Fibroblast of pulmonary artery (primary cell): Measurements from ENCODE around the gene B4GALT1.

ENCODE experiments used
- DNase-seq: peaks from one replicate; pipeline ENCODE4 v3.0.0-alpha.2; 2010; ENCODE audit warnings: low read depth
- H3K4me3 ChIP-seq: replicated peaks from 2 replicates; pipeline ENCODE4 v1.5.1; 2011; ENCODE audit warnings: low read depth, mild to moderate bottlenecking, control low read depth, low read length, moderate library complexity
- TF ChIP-seq, protein P1 (sequence below): IDR thresholded peaks from 2 replicates; pipeline ENCODE4 v1.5.1; 2011; ENCODE audit warnings: mild to moderate bottlenecking, control low read depth, low read length, inconsistent platforms; ENCODE audit errors: missing control alignments

B4GALT1 gene

DNA sequence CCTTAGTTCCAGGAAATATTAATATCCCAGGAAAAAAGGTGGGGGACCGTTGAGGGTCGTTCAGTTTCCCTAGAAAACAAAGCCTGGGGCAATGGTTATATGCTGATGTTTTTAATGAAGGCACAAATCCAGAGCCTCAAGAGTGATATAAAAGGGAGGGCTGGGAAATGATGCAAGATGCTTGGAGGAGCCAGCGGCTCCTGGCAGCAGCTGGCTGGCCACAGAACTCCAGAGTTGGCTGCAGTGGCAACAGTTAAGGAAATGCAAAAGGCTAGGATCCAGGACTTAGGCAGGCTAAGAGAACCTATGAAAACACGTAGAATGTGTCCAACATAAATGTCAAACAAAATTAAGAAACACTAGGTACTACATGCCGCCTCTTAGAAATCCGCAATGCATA lies 31.0 kb upstream of the B4GALT1 start:
- peak; percentile 80 for DNase-seq
- TF ChIP-seq, protein P1, sequence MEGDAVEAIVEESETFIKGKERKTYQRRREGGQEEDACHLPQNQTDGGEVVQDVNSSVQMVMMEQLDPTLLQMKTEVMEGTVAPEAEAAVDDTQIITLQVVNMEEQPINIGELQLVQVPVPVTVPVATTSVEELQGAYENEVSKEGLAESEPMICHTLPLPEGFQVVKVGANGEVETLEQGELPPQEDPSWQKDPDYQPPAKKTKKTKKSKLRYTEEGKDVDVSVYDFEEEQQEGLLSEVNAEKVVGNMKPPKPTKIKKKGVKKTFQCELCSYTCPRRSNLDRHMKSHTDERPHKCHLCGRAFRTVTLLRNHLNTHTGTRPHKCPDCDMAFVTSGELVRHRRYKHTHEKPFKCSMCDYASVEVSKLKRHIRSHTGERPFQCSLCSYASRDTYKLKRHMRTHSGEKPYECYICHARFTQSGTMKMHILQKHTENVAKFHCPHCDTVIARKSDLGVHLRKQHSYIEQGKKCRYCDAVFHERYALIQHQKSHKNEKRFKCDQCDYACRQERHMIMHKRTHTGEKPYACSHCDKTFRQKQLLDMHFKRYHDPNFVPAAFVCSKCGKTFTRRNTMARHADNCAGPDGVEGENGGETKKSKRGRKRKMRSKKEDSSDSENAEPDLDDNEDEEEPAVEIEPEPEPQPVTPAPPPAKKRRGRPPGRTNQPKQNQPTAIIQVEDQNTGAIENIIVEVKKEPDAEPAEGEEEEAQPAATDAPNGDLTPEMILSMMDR, result no peak
- H3K4me3 ChIP-seq, result no peak overlapping the region

DNA sequence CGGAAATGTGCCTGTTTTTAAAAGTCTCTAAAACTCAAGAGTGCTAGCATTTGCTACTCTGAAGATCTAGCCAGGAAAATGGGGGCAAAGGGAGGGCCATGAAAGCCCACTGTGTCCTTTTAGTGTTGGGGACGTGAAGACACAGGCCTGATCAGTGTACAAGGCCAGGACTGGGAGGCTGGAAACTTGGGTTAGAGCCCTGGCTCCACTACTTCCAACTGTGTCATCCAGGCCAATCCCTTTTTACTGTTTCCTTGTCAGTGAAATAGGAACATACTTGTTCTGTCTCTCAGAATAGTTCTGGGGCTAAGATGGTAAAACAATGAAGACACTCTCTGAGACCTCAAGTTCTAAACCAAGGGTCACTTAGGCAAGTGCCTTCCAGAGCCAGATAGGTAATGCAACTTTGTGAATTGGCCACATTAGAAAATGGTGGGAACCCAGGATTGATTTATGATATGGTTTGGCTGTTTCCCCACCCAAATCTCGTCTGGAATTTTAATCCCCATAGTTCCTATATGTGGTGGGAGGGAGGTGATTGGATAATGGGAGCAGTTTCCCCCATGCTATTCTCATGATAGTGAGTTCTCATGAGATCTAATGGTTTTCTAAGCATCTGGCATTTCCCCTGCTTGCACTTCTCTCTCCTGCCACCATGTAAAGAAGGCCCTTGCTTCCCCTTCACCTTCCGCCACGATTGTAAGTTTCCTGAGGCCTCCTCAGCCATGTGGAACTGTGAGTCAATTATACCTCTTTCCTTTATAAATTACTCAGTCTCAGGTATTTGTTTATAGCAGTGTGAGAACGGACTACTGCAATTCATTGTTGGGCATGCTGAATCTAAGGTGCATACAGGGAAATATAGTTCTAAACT lies 30.4 kb upstream of the B4GALT1 start:
- TF ChIP-seq, protein P1, result no peak

DNA sequence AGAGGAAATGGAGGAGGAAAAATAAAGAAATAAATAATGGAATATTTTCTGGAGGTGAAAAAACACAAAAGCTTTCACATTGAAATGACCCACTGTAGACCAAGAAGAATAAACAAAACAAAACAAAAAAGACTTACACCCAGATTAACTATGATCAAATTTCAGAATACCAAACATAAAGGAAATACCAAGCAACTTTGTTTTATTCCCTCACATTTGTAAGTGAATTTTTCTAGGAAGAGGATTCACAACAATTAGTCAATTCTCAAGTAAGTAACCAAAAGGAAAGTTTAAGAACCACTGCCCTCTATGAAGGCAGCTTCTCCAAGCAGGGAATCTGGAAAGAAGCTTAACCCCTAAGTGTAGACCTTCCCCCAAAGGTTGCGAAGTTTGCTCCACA lies 29.6 kb upstream of the B4GALT1 start:
- DNase-seq, result no peak
- TF ChIP-seq, protein P1, result no peak
- H3K4me3 ChIP-seq, result no peak overlapping the region

More for the DNA sequence above, 30.4 kb upstream of the B4GALT1 start:
- H3K4me3 ChIP-seq, result no peak overlapping the region
- no peak for DNase-seq

DNA sequence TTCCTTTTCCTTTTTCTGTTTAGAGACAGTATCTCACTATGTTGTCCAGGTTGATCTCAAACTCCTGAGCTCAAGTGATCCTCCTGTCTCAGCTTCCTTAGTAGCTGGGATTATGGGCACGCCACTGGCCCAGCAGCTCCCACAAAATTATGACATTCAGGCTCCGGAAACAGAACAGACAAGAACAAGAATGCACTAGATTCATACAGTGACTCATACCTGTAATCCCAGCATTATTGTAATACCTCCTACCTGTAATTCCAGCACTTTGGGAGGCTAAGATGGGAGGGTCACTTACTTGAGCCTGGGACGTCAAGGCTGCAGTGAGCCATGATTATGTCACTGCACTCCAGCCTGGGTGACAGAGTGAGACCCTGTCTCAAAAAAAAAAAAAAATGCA lies 26.7 kb upstream of the B4GALT1 start:
- DNase-seq, result no peak
- no peak overlapping the region for H3K4me3 ChIP-seq
- TF ChIP-seq, protein P1, result no peak

DNA sequence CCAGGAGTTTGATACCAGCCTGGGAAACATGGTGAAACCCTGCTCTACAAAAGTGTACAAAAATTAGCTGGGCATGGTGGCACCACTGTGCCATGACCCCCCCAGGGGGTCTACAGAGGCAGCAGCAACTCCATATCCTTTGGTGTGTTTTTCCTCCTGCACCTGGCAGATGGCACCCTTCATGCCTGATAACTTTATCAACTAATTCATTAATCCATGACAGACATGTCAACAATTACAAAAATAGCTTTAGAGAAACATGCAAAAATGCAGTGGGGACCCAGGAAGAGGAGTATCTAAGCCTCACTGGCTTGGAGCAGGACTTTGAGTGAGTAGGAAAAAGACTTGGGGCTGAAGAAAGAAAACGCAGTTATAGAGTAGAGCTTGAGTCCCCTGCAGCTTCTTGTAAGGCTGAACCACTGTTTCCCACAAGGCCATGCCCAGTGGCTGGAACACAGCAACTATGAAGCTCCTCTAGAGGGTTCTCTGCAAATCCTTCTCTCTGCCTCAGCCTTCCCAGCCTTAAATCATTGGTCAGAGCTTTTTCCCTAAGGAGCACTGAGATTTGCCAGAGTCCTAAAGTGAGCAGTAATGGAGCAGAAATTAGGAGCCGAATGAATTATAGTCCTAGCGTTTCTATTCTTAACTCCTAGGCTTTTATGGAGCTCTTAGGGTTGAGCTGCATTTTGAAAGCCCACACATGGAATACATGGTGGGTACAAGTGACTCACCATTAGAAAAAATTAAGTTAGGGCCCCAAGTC lies 25.5 kb upstream of the B4GALT1 start:
- TF ChIP-seq, protein P1, result no peak
- DNase-seq, result no peak
- no peak overlapping the region for H3K4me3 ChIP-seq

DNA sequence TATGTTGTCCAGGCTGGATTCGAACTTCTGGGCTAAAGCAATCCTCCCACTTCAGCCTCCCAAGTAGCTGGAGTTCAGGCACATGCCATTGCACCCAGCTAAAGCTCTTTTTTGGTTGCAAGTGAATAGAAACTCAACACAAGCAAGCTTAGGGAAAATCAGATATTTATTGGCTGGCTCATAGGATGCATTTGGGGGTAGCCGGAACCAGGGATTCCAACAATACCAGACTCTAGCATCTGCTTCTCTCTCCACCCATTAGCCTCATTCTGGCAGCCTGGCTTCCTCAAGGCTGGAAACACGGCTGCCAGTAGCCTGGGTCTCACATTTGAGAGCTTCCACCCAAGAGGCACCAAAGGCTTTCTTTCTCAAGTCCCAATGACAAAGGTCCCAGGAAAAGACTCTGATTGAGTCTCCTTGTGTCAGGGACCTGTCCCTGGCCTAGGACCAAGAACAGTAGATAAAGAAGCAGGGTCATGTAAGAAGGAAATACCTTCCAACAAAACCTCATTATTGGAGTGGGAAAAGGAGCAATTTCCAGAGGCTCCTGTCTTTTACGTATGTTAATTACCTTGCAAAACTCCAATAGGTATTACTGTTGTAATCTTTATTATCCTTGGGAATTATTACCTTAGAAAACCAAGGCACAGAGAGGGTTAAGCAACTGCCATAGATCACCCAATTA lies 23.0 kb upstream of the B4GALT1 start:
- TF ChIP-seq, protein P1, result no peak
- no peak for DNase-seq
- no peak overlapping the region for H3K4me3 ChIP-seq
